GM19452 (cell line): ENCODE data around the gene FAM234B.

Source experiments
- ATAC-seq: cut with Tn5 transposase; IDR thresholded peaks from one replicate; pipeline ENCODE4 v1.9.1; 2021; ENCODE audit not compliant: unreplicated experiment

The FAM234B gene

GRCh38 chr12:13114251-13115052, 70.3 kb downstream of the FAM234B start:
- no peak for ATAC-seq

GRCh38 chr12:13116259-13116658, 72.1 kb downstream of the FAM234B start:
- no peak for ATAC-seq

GRCh38 chr12:13117029-13117428, 72.8 kb downstream of the FAM234B start:
- ATAC-seq = no peak

- ATAC-seq = no peak
Measured at GRCh38 chr12:13119826-13120225, 75.6 kb downstream of the FAM234B start.

GRCh38 chr12:13120413-13120812, 76.2 kb downstream of the FAM234B start:
- ATAC-seq = no peak

- no peak for ATAC-seq
Measured at GRCh38 chr12:13121568-13121967, 77.4 kb downstream of the FAM234B start.

GRCh38 chr12:13124656-13125505, 80.7 kb downstream of the FAM234B start:
- ATAC-seq = no peak

GRCh38 chr12:13125996-13126395, 81.8 kb downstream of the FAM234B start:
- ATAC-seq = no peak

- ATAC-seq = no peak
Measured at GRCh38 chr12:13126494-13126893, 82.3 kb downstream of the FAM234B start.

- ATAC-seq = no peak
Measured at GRCh38 chr12:13127444-13127843, 83.3 kb downstream of the FAM234B start.

GRCh38 chr12:13128291-13128965, 84.2 kb downstream of the FAM234B start:
- ATAC-seq = no peak

- ATAC-seq = no peak
Measured at GRCh38 chr12:13130981-13131380, 86.8 kb downstream of the FAM234B start.
